ENCODE measurements around the gene UST.
"Not testable (repeated sequence)": the region's sequence is repeated elsewhere in the genome, so short reads cannot be mapped to it uniquely, and the experiment has no call there.

The UST gene

GRCh38 chr6:148983101-148983761 is 236.4 kb downstream of the UST start:
- no peak for DNase-seq

GRCh38 chr6:148983966-148984365 is 237.1 kb downstream of the UST start:
- DNase-seq = no peak

GRCh38 chr6:148984531-148985056 is 237.8 kb downstream of the UST start:
- no peak for DNase-seq

GRCh38 chr6:148985499-148985898 is 238.7 kb downstream of the UST start:
- DNase-seq = no peak

GRCh38 chr6:148986608-148987007 is 239.8 kb downstream of the UST start:
- DNase-seq = no peak

- DNase-seq = no peak
Observed at GRCh38 chr6:148987982-148988381, 241.2 kb downstream of the UST start.

- DNase-seq = no peak
Observed at GRCh38 chr6:148989585-148989984, 242.8 kb downstream of the UST start.

GRCh38 chr6:148990403-148990802 is 243.6 kb downstream of the UST start:
- no peak for DNase-seq

GRCh38 chr6:148996815-148997214 is 250.0 kb downstream of the UST start:
- DNase-seq = no peak

- no peak for DNase-seq
Observed at GRCh38 chr6:148997865-148998264, 251.0 kb downstream of the UST start.

- no peak for DNase-seq
Observed at GRCh38 chr6:148998704-148999103, 251.9 kb downstream of the UST start.

GRCh38 chr6:148999501-148999900 is 252.7 kb downstream of the UST start:
- no peak for DNase-seq

GRCh38 chr6:148999929-149000468 is 253.2 kb downstream of the UST start:
- no peak for DNase-seq

- DNase-seq = no peak
Observed at GRCh38 chr6:149001422-149001821, 254.6 kb downstream of the UST start.

GRCh38 chr6:149003560-149003959 is 256.7 kb downstream of the UST start:
- DNase-seq = no peak

GRCh38 chr6:149004664-149005063 is 257.8 kb downstream of the UST start:
- no peak for DNase-seq

GRCh38 chr6:149006236-149006635 is 259.4 kb downstream of the UST start:
- not testable (repeated sequence) for DNase-seq

- DNase-seq = no peak
Observed at GRCh38 chr6:149006671-149007070, 259.8 kb downstream of the UST start.

- DNase-seq = no peak
Observed at GRCh38 chr6:149007846-149008245, 261.0 kb downstream of the UST start.

GRCh38 chr6:149008741-149009140 is 261.9 kb downstream of the UST start:
- DNase-seq = no peak

- no peak for DNase-seq
Observed at GRCh38 chr6:149012040-149012545, 265.3 kb downstream of the UST start.

- DNase-seq = no peak
Observed at GRCh38 chr6:149013586-149014344, 266.9 kb downstream of the UST start.

- DNase-seq = no peak
Observed at GRCh38 chr6:149014631-149015534, 268.1 kb downstream of the UST start.
